CD14-positive monocyte (primary cell): ENCODE measurements around the gene CCDC34. TPM values are rescaled to one million over a fixed set of nuclear protein-coding genes. Genes with fewer than 3 reads are reported as not detected.

Source experiments
- DNase-seq, 3 donors: peaks; one replicate each; pipeline ENCODE4 v3.0.0-alpha.2; 2011 to 2022
- H2AFZ ChIP-seq: 2 replicates; pipeline ENCODE4 v1.6.0; 2012; ENCODE audit warnings: mild to moderate bottlenecking, low read depth, low read length, inconsistent platforms; ENCODE audit not compliant: insufficient read depth, poor library complexity, severe bottlenecking
- H3K27ac ChIP-seq, 2 donors: 1 replicate in 1 of 2; 2 replicates in 1 of 2; pipeline ENCODE4 v1.5.1; 2012 to 2013; ENCODE audit warnings: low read length in 2 of 2, control low read depth in 1 of 2, inconsistent platforms in 1 of 2, low read depth in 1 of 2, mild to moderate bottlenecking in 1 of 2
- H3K27me3 ChIP-seq, 2 donors: one replicate each; pipeline versions ENCODE4 v1.6.0 to v1.6.1; 2011 to 2013; ENCODE audit warnings: low read length in 2 of 2; ENCODE audit not compliant: control insufficient read depth in 2 of 2, insufficient read depth in 2 of 2
- H3K36me3 ChIP-seq, 2 donors: replicated peaks in 1 of 2; 1 replicate in 1 of 2; 2 replicates in 1 of 2; pipeline versions ENCODE4 v1.5.1 to v1.6.1; 2012 to 2013; ENCODE audit warnings: low read length in 2 of 2, control low read depth in 1 of 2, inconsistent platforms in 1 of 2, mild to moderate bottlenecking in 1 of 2; ENCODE audit not compliant: insufficient read depth in 2 of 2, control insufficient read depth in 1 of 2
- H3K4me1 ChIP-seq, 2 donors: 1 replicate in 1 of 2; 2 replicates in 1 of 2; pipeline versions ENCODE4 v1.5.1 to v1.6.1; 2012 to 2013; ENCODE audit warnings: low read length in 2 of 2, control low read depth in 1 of 2, inconsistent platforms in 1 of 2, mild to moderate bottlenecking in 1 of 2, moderate library complexity in 1 of 2; ENCODE audit not compliant: insufficient read depth in 2 of 2, control insufficient read depth in 1 of 2
- H3K4me2 ChIP-seq: replicated peaks from 2 replicates; pipeline ENCODE3; 2012; ENCODE audit warnings: low read length, moderate library complexity, mild to moderate bottlenecking; ENCODE audit not compliant: poor library complexity, severe bottlenecking; ENCODE audit errors: extremely low read depth
- H3K4me3 ChIP-seq, 3 experiments: fragments of 200-600 bp in 1 of 3; sonication (generic) in 1 of 3; replicated peaks in 1 of 3; 1 replicate in 2 of 3; 2 replicates in 1 of 3; pipeline ENCODE4 v1.5.1; 2011 to 2013; ENCODE audit warnings: low read length in 3 of 3, mild to moderate bottlenecking in 3 of 3, control low read depth in 2 of 3, low read depth in 2 of 3, inconsistent platforms in 1 of 3, moderate library complexity in 1 of 3
- H3K79me2 ChIP-seq: 2 replicates; pipeline ENCODE4 v1.6.0; 2012; ENCODE audit warnings: mild to moderate bottlenecking, control low read depth, inconsistent platforms, low read length, moderate library complexity; ENCODE audit not compliant: insufficient read depth
- H3K9ac ChIP-seq: 2 replicates; pipeline ENCODE4 v1.6.0; 2017; ENCODE audit warnings: low read length, mild to moderate bottlenecking; ENCODE audit not compliant: insufficient read depth, poor library complexity, severe bottlenecking
- H3K9me3 ChIP-seq, 2 donors: replicated peaks in 1 of 2; 1 replicate in 1 of 2; 2 replicates in 1 of 2; pipeline versions ENCODE4 v1.5.1 to v1.6.1; 2012 to 2013; ENCODE audit warnings: low read length in 2 of 2, control low read depth in 1 of 2; ENCODE audit not compliant: control insufficient read depth in 1 of 2, insufficient read depth in 1 of 2
- H4K20me1 ChIP-seq: 2 replicates; pipeline ENCODE4 v1.6.0; 2012; ENCODE audit warnings: mild to moderate bottlenecking, low read length, control low read depth, moderate library complexity; ENCODE audit not compliant: insufficient read depth
- H3K27ac Mint-ChIP-seq, 7 donors: one replicate each; pipeline ENCODE4 v1.8.0; 2020; ENCODE audit warnings: mild to moderate bottlenecking in 7 of 7, mixed read lengths in 7 of 7, moderate library complexity in 6 of 7, inconsistent platforms in 2 of 7
- H3K27me3 Mint-ChIP-seq, 3 donors: one replicate each; pipeline ENCODE4 v1.8.0; 2021 to 2022; ENCODE audit warnings: low read depth in 3 of 3, mild to moderate bottlenecking in 3 of 3, mixed read lengths in 3 of 3, moderate library complexity in 3 of 3, inconsistent platforms in 1 of 3
- H3K36me3 Mint-ChIP-seq, 2 donors: one replicate each; pipeline ENCODE4 v1.8.0; 2020; ENCODE audit warnings: mixed read lengths in 2 of 2, inconsistent platforms in 1 of 2, mild to moderate bottlenecking in 1 of 2
- H3K4me1 Mint-ChIP-seq: one replicate; pipeline ENCODE4 v1.8.0; 2020; ENCODE audit warnings: mild to moderate bottlenecking, mixed read lengths
- H3K4me3 Mint-ChIP-seq, 2 donors: one replicate each; pipeline ENCODE4 v1.8.0; 2020; ENCODE audit warnings: mild to moderate bottlenecking in 2 of 2, mixed read lengths in 2 of 2, moderate library complexity in 1 of 2
- H3K9me3 Mint-ChIP-seq, 7 donors: one replicate each; pipeline ENCODE4 v1.8.0; 2020 to 2022; ENCODE audit warnings: mixed read lengths in 7 of 7, mild to moderate bottlenecking in 6 of 7, moderate library complexity in 6 of 7, inconsistent platforms in 2 of 7
- WGBS: methylation state at CpG from one replicate; pipeline ENCODE4 v1.1.5; 2013; ENCODE audit warnings: missing lambda C conversion rate; ENCODE audit not compliant: insufficient coverage; 5-methylcytosine and 5-hydroxymethylcytosine counted together
- intact Hi-C, 2 donors: fragments of 100-400 bp; cut with micrococcal nuclease; formaldehyde crosslinking; loops; one replicate each; pipeline versions ENCODE4 v1.15.0 to v1.15.1; 2023
- polyA plus RNA-seq, 3 donors: library from polyadenylated mRNA; depleted of rRNA in 1 of 3; unstranded in 2 of 3; stranded (reverse) in 1 of 3; fragments of 300-500 nt in 2 of 3; fragments of >200 nt in 1 of 3; fragmentation: Illumina TruSeq in 2 of 3; gene quantifications; 1 replicate in 2 of 3; 2 replicates in 1 of 3; pipeline ENCODE4 v1.2.3, GENCODE V29; 2012 to 2021
- TF ChIP-seq, protein P1 (sequence below): fragments of 200-600 bp; IDR thresholded peaks from one replicate; pipeline ENCODE4 v1.8.0; 2022; ENCODE audit warnings: antibody characterized with exemption, mild to moderate bottlenecking

CCDC34 gene
- polyA plus RNA-seq, 3 donors: 0.08 to 0.11 (median 0.11) TPM

DNA sequence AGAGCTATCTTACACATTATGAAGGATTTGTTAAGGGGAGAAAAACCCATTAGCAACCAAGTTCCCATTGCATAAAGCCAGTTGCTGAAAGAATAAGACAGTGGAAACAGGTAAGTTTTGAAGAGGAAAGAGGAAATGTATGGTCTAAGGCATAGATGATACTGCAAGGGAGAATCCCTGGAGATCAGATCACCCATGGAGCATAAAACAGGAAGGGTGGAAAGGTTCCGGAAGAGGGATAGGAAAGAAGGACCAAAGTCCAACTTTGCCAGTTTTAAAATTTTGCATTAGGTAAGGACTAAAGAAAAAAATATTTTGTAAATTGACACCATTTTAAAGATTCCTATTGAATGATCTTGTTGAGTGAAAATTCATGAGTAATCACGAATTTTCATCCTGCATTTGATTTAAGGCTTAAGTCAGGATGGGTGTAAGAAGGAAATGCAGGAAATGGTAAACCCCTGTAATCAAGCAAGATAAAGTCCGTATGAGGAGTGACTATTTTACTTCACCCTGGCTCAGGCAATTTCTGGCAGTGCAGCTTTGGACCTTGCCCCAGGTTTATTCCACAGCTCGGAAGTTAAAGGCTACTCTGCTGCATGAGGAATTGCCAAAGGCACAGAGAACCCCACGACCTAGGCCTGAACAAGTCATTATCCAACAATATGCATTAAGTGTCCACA lies 70.9 kb downstream of the CCDC34 start:
- peaks cover 0 to 2% (median 0%) of the 10 kb centered on the region in 3 donors for H3K27me3 Mint-ChIP-seq
- Histone ChIP-seq H3K4me1 (no peaks in the 10 kb centered on the region), H4K20me1 (no peaks in the 10 kb centered on the region), H3K79me2 (no peaks in the 10 kb centered on the region), H3K4me3 (no peak overlapping the region), H3K27ac (no peak overlapping the region), H2AFZ (no peak overlapping the region), H3K36me3 (no peaks in the 10 kb centered on the region), H3K27me3 (no peaks in the 10 kb centered on the region), H3K9me3 (peaks cover 4 to 13% of the 10 kb centered on the region in 2 donors), H3K4me2 (no peak overlapping the region), H3K9ac (no peak overlapping the region)
- no peaks in the 10 kb centered on the region for H3K4me1 Mint-ChIP-seq
- DNase-seq: no peak
- no peak overlapping the region for H3K27ac Mint-ChIP-seq
- peaks cover 3 to 25% (median 6%) of the 10 kb centered on the region in 7 donors for H3K9me3 Mint-ChIP-seq
- 89% methylated on average over 3 of the region's 5 CpGs for WGBS
- no peak overlapping the region for H3K4me3 Mint-ChIP-seq
- intact Hi-C loops: no loop called here
- H3K36me3 Mint-ChIP-seq: no peaks in the 10 kb centered on the region
- TF ChIP-seq, protein P1, sequence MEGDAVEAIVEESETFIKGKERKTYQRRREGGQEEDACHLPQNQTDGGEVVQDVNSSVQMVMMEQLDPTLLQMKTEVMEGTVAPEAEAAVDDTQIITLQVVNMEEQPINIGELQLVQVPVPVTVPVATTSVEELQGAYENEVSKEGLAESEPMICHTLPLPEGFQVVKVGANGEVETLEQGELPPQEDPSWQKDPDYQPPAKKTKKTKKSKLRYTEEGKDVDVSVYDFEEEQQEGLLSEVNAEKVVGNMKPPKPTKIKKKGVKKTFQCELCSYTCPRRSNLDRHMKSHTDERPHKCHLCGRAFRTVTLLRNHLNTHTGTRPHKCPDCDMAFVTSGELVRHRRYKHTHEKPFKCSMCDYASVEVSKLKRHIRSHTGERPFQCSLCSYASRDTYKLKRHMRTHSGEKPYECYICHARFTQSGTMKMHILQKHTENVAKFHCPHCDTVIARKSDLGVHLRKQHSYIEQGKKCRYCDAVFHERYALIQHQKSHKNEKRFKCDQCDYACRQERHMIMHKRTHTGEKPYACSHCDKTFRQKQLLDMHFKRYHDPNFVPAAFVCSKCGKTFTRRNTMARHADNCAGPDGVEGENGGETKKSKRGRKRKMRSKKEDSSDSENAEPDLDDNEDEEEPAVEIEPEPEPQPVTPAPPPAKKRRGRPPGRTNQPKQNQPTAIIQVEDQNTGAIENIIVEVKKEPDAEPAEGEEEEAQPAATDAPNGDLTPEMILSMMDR: no peak

- H3K36me3 ChIP-seq: no peaks in the 10 kb centered on the region
- no peak overlapping the region for H3K27ac ChIP-seq
- H3K27me3 Mint-ChIP-seq: peaks cover 0 to 2% (median 0%) of the 10 kb centered on the region in 3 donors
- H3K9me3 ChIP-seq: peaks cover 4 to 13% of the 10 kb centered on the region in 2 donors
- no peak overlapping the region for H3K27ac Mint-ChIP-seq
- H3K9ac ChIP-seq: no peak overlapping the region
- no peaks in the 10 kb centered on the region for H3K4me1 Mint-ChIP-seq
- H3K79me2 ChIP-seq: no peaks in the 10 kb centered on the region
- H3K36me3 Mint-ChIP-seq: no peaks in the 10 kb centered on the region
- H4K20me1 ChIP-seq: no peaks in the 10 kb centered on the region
- no CpG with 5 or more reads among the region's 6 CpGs for WGBS
- no peak overlapping the region for H3K4me2 ChIP-seq
- H3K4me3 Mint-ChIP-seq: no peak overlapping the region
- no peak overlapping the region for H2AFZ ChIP-seq
- intact Hi-C loops: no loop called here
- no peaks in the 10 kb centered on the region for H3K4me1 ChIP-seq
- DNase-seq: no peak
- no peaks in the 10 kb centered on the region for H3K27me3 ChIP-seq
- TF ChIP-seq, protein P1: no peak
- H3K9me3 Mint-ChIP-seq: peaks cover 3 to 26% (median 6%) of the 10 kb centered on the region in 7 donors
- no peak overlapping the region for H3K4me3 ChIP-seq
Observed at GRCh38 chr11:27291302-27291889, 71.6 kb downstream of the CCDC34 start.
